Measurements from ENCODE around the gene PLXDC2.

The PLXDC2 gene

DNA sequence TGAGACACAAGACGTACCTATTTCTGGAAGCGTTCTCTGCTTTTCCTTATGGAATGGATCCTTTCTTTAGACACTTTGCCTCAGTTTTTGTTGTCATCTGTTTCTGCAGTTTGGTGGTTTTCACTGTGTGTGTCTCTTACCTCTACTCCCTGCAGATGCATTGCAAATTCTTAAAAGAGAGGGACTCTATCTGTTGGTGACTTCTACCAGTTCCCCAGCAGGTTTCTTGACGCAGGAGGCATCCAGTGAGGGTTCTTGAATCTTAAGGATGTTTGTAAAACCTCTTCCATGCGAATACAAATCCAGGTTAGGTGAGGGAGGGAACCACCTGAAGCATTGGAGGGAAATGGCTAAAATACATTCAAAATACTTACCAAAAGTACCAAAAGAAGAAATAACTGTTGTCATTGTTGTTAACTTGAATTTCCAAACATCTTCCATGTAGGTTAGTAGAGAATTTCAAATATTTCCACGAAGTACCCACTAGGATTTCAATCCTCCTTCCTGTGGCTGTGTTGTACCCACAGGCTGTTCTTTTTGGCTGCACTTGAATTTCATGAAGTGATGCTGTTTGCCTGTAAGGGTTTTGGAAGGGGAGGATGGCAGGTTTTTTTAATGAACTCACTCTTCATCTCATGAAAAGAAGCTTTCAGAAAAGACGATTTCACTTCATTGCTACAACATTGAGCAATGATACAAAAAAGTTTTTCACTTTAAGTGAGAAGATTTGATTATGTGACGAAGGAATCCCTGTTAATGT is 32.2 kb downstream of the PLXDC2 start:
- TF ChIP-seq, protein P1, sequence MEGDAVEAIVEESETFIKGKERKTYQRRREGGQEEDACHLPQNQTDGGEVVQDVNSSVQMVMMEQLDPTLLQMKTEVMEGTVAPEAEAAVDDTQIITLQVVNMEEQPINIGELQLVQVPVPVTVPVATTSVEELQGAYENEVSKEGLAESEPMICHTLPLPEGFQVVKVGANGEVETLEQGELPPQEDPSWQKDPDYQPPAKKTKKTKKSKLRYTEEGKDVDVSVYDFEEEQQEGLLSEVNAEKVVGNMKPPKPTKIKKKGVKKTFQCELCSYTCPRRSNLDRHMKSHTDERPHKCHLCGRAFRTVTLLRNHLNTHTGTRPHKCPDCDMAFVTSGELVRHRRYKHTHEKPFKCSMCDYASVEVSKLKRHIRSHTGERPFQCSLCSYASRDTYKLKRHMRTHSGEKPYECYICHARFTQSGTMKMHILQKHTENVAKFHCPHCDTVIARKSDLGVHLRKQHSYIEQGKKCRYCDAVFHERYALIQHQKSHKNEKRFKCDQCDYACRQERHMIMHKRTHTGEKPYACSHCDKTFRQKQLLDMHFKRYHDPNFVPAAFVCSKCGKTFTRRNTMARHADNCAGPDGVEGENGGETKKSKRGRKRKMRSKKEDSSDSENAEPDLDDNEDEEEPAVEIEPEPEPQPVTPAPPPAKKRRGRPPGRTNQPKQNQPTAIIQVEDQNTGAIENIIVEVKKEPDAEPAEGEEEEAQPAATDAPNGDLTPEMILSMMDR (IDR thresholded peaks at IDR 0.05; ENCODE audit: control insufficient read depth, extremely low read depth, insufficient read depth): no peak
- H3K4me3 ChIP-seq (ENCODE audit: low read depth, low read length): no peak overlapping the region
- DNase-seq (ENCODE audit: low read depth): no peak

DNA sequence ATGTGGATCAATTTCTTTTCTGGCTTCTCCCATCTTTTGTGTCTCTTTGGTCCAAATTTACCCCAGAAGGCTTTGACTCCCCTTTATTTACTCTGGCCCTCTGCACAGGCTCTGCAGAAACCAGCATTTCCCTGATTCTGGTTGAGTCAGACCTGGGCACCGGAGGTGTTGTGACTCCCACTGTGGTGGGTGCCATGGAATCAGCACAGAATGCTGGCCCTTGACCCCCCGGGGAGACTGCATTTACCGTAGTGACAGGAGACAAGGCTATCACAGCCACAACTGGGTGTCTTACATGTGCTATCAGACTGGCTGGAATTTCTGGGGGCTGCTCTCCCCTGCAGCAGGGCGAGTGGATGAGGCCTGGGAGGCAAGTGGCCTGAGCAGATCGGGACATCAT is 37.6 kb downstream of the PLXDC2 start:
- TF ChIP-seq, protein P1 (IDR thresholded peaks at IDR 0.05; ENCODE audit: control insufficient read depth, extremely low read depth, insufficient read depth): no peak
- no peak overlapping the region for H3K4me3 ChIP-seq (ENCODE audit: low read depth, low read length)
- DNase-seq (ENCODE audit: low read depth): no peak

DNA sequence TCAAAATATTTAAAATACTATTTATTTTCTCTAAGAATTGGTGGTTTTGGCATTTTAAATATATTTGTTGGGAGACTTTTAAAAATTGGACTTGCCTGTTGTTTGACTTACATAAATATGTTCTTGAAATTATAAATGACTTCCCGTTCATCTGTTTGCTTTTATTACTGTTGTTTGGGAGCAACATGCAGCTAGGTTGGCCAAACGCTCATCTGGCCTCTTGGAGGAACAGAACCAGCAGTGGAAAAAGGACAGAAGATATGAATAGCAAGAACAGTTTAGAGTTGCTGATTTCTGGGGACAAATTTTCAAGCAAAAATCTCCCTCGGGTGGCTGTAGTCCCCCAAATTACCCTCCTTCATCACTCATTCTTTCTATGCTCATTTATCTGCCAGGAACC is 41.6 kb downstream of the PLXDC2 start:
- H3K4me3 ChIP-seq (ENCODE audit: low read depth, low read length): no peak overlapping the region
- TF ChIP-seq, protein P1 (IDR thresholded peaks at IDR 0.05; ENCODE audit: control insufficient read depth, extremely low read depth, insufficient read depth): no peak
- no peak for DNase-seq (ENCODE audit: low read depth)

DNA sequence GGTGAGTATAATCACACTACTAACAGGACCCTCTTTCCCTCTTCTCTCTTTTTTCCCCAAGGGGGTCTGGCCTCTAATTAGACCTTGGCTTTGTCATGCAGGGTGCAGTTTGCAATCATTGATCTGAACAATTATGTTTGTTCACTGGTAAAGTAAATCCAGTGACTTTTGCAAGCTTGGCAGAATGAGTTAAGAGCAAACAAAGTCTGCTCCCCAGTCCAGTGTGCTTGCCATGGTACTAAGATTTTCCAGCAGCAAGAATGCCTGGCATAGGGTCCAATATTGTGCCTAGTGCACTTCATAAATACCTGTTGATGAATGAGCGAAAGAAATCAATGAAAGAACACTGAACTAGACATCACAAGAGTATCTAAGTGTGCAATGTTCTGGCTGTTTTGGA is 43.9 kb downstream of the PLXDC2 start:
- no peak overlapping the region for H3K4me3 ChIP-seq (ENCODE audit: low read depth, low read length)
- peak; percentile 40 for DNase-seq (ENCODE audit: low read depth)
- TF ChIP-seq, protein P1 (IDR thresholded peaks at IDR 0.05; ENCODE audit: control insufficient read depth, extremely low read depth, insufficient read depth): no peak

DNA sequence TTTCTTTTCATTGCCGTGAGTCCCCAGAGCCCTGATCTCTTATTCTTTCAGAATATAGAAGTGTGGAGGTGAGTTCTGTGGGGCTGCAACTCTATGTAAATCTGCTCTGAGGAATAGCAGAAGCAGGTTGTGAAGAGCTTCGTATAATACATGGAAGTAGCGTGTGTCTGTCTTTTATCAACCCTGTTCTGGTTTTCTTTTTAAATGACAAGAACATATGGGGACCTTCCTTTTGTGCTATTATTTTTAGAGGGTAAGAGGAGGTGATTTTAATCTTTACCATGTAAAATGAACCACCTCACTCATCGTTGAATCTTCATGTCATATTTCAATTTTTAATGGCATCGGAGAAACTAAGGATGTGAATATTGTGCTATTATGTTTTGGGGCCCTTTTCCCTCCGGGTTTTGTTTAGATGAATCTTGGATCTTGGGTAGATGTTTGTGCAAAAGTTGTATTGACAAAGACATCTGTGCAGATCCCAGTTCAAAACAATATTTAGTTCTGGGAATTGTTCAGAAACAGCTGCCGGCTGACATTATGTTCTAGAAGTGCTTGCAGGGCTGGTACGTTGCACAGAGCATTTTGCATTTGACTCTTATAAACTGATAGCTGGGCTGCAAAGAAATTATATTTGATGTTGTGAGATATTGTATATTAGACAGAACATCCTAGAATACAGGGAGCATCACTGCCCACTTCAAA is 46.7 kb downstream of the PLXDC2 start:
- H3K4me3 ChIP-seq (ENCODE audit: low read depth, low read length): no peak overlapping the region
- TF ChIP-seq, protein P1 (IDR thresholded peaks at IDR 0.05; ENCODE audit: control insufficient read depth, extremely low read depth, insufficient read depth): no peak
- DNase-seq (ENCODE audit: low read depth): no peak

DNA sequence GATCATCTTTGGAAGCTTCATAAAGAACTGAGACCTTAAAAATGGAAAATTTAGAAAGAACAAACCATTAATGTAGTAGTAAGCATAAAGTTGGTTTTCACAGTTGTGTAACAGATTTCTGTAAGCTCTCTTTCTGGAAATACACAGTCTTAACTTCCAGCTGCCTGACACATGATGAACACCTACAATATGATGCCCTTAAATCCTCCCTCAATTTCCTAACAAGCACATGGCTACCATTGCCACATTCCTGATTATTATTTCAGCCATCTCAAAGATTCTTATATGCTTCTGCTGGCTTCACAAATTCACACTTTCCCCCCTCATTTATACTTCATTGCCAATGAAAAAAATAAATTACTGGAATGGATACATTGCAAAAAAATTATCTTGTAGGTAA is 49.4 kb downstream of the PLXDC2 start:
- no peak for DNase-seq (ENCODE audit: low read depth)
- no peak overlapping the region for H3K4me3 ChIP-seq (ENCODE audit: low read depth, low read length)
- TF ChIP-seq, protein P1 (IDR thresholded peaks at IDR 0.05; ENCODE audit: control insufficient read depth, extremely low read depth, insufficient read depth): no peak
